Tongue (tissue), 2 donors: ENCODE data around the gene APMAP. TPM values are rescaled to one million over a fixed set of nuclear protein-coding genes. Genes with fewer than 3 reads are reported as not detected.

Experiments
- DNase-seq: peaks from one replicate; pipeline ENCODE4 v3.0.0-alpha.2; 2015
- total RNA-seq: library from RNA; depleted of rRNA; stranded (reverse); fragments of >200 nt; gene quantifications from one replicate; pipeline ENCODE4 v1.2.3, GENCODE V29; 2014

The APMAP gene
- total RNA-seq, 1 donor from 2014 or later, result 47.4 TPM

- DNase-seq, result no peak
Measured at GRCh38 chr20:25024171-25024570, 31.6 kb upstream of the APMAP start.

GRCh38 chr20:25023356-25023755 lies 30.8 kb upstream of the APMAP start:
- DNase-seq, result no peak

- DNase-seq, result no peak
Measured at GRCh38 chr20:25022680-25023079, 30.1 kb upstream of the APMAP start.

GRCh38 chr20:25021336-25021735 lies 28.8 kb upstream of the APMAP start:
- no peak for DNase-seq

- DNase-seq, result no peak
Measured at GRCh38 chr20:25020901-25021301, 28.4 kb upstream of the APMAP start.

- DNase-seq, result no peak
Measured at GRCh38 chr20:25020345-25020744, 27.8 kb upstream of the APMAP start.

GRCh38 chr20:25019381-25020155 lies 27.0 kb upstream of the APMAP start:
- DNase-seq, result no peak

GRCh38 chr20:25018841-25019240 lies 26.3 kb upstream of the APMAP start:
- DNase-seq, result no peak

- DNase-seq, result no peak
Measured at GRCh38 chr20:25018425-25018824, 25.9 kb upstream of the APMAP start.

- DNase-seq, result peak; percentile 56
Measured at GRCh38 chr20:25017257-25017803, 24.8 kb upstream of the APMAP start.

- no peak for DNase-seq
Measured at GRCh38 chr20:25016471-25016870, 23.9 kb upstream of the APMAP start.

GRCh38 chr20:25015986-25016385 lies 23.4 kb upstream of the APMAP start:
- DNase-seq, result no peak

GRCh38 chr20:25014816-25015215 lies 22.3 kb upstream of the APMAP start:
- no peak for DNase-seq

GRCh38 chr20:25013478-25014380 lies 21.2 kb upstream of the APMAP start:
- no peak for DNase-seq

- no peak for DNase-seq
Measured at GRCh38 chr20:25012616-25013189, 20.2 kb upstream of the APMAP start.

GRCh38 chr20:25011831-25012241 lies 19.3 kb upstream of the APMAP start:
- no peak for DNase-seq

- DNase-seq, result no peak
Measured at GRCh38 chr20:25011261-25011660, 18.7 kb upstream of the APMAP start.

- DNase-seq, result no peak
Measured at GRCh38 chr20:25009218-25010145, 16.9 kb upstream of the APMAP start.

GRCh38 chr20:25008388-25009217 lies 16.1 kb upstream of the APMAP start:
- no peak for DNase-seq

GRCh38 chr20:25007491-25008305 lies 15.1 kb upstream of the APMAP start:
- DNase-seq, result no peak
